ENCODE data around the gene PPCS. TPM values are rescaled to one million over a fixed set of nuclear protein-coding genes. Genes with fewer than 3 reads are reported as not detected.

The PPCS gene
- total RNA-seq, 1 experiment from 2014 or later, result 56.1 TPM

DNA sequence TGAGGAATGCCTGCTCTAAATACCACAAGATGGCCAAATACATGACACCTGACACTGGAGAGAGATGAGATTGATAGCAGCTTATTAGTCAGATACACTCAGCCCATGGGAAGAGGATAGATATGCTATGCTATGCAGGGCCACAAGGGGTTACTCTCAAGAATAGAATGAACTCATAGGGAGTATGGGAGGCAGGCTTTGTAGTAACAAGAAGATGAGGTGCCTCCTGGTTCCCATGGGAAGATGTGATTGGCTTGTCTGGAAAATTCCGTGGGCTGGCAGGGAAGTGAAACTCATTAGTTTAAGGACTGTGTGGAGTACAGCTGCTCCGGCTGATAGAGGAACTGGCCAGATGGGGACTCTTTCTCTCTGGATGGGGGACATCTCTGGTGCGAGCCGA is 23.3 kb downstream of the PPCS start:
- Mint-ChIP-seq H3K36me3 (ENCODE audit: insufficient read depth, unreplicated experiment) (no peaks in the 10 kb centered on the region), H3K27me3 (ENCODE audit: insufficient read depth, unreplicated experiment) (no peaks in the 10 kb centered on the region), H3K4me3 (ENCODE audit: unreplicated experiment) (no peak overlapping the region), H3K4me1 (ENCODE audit: insufficient read depth, unreplicated experiment) (no peaks in the 10 kb centered on the region), H3K9me3 (ENCODE audit: unreplicated experiment) (no peaks in the 10 kb centered on the region), H3K27ac (ENCODE audit: low read depth, unreplicated experiment) (no peak overlapping the region)
- no TSS peak for BruUV-seq (replicated peaks)
- POLR2A ChIA-PET, result no interaction called here
- TF ChIP-seq, protein P1, sequence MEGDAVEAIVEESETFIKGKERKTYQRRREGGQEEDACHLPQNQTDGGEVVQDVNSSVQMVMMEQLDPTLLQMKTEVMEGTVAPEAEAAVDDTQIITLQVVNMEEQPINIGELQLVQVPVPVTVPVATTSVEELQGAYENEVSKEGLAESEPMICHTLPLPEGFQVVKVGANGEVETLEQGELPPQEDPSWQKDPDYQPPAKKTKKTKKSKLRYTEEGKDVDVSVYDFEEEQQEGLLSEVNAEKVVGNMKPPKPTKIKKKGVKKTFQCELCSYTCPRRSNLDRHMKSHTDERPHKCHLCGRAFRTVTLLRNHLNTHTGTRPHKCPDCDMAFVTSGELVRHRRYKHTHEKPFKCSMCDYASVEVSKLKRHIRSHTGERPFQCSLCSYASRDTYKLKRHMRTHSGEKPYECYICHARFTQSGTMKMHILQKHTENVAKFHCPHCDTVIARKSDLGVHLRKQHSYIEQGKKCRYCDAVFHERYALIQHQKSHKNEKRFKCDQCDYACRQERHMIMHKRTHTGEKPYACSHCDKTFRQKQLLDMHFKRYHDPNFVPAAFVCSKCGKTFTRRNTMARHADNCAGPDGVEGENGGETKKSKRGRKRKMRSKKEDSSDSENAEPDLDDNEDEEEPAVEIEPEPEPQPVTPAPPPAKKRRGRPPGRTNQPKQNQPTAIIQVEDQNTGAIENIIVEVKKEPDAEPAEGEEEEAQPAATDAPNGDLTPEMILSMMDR (IDR thresholded peaks at IDR 0.05; ENCODE audit: unreplicated experiment), result no peak
- intact Hi-C loops (cut with micrococcal nuclease), result no loop called here
- CTCF ChIA-PET, result no interaction called here
- peak; percentile 16 for DNase-seq (ENCODE audit: unreplicated experiment)

DNA sequence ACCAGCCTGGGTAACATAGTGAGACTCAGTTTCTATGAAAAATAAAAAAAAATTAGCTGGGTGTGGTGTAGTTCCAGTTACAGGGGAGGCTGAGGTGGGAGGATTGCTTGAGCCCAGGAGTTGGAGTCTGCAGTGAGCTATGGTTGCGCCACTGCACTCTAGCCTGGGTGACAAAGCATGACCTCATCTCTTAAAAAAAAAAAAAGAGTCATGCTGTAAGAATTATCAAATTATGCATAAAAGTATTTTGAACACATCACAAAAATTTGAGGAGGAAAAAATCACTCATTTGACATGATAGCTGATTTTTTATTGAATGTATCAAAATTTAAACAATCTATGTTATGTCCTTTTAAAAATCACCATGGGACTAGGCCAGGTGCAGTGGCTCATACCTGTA is 24.6 kb downstream of the PPCS start:
- TF ChIP-seq, protein P1 (IDR thresholded peaks at IDR 0.05; ENCODE audit: unreplicated experiment), result no peak
- no peak for DNase-seq (ENCODE audit: unreplicated experiment)
- no TSS peak for BruUV-seq (replicated peaks)
- intact Hi-C loops (cut with micrococcal nuclease), result no loop called here
- Mint-ChIP-seq H3K4me3 (ENCODE audit: unreplicated experiment) (no peak overlapping the region), H3K27ac (ENCODE audit: low read depth, unreplicated experiment) (no peak overlapping the region), H3K36me3 (ENCODE audit: insufficient read depth, unreplicated experiment) (no peaks in the 10 kb centered on the region), H3K4me1 (ENCODE audit: insufficient read depth, unreplicated experiment) (no peaks in the 10 kb centered on the region), H3K9me3 (ENCODE audit: unreplicated experiment) (no peaks in the 10 kb centered on the region), H3K27me3 (ENCODE audit: insufficient read depth, unreplicated experiment) (no peaks in the 10 kb centered on the region)
- POLR2A ChIA-PET, result no interaction called here
- CTCF ChIA-PET, result interaction anchor here (0.6 kb wide), 1 partner anchor 136 kb away, joined by 4 read pairs; no protein-coding TSS in a partner anchor

DNA sequence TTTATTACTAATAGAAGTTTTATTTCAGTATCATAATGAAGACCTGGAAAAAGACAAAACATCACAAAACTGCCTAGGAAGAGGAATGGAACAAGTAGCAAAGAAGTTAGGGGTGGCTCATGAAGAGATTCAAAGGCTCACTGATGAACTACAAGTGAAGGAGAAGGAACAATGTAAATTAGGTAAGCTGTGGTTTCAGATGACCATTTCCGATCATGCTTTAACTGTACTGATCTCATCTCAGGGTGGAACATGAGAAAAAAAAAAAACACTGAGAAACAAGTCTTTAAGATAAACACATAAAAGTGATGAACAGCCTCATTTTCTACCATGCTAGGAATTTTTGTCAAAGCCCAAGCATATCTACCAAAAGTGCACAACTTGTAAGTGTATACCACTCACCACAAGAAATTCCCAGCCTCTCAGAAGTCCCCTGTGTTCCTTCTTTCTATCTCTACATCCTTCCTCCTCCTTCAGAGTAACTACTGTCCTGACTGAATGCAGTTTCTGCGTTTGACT is 26.4 kb downstream of the PPCS start:
- POLR2A ChIA-PET, result no interaction called here
- no peak overlapping the region for H3K4me3 Mint-ChIP-seq (ENCODE audit: unreplicated experiment)
- BruUV-seq (replicated peaks), result no TSS peak

DNA sequence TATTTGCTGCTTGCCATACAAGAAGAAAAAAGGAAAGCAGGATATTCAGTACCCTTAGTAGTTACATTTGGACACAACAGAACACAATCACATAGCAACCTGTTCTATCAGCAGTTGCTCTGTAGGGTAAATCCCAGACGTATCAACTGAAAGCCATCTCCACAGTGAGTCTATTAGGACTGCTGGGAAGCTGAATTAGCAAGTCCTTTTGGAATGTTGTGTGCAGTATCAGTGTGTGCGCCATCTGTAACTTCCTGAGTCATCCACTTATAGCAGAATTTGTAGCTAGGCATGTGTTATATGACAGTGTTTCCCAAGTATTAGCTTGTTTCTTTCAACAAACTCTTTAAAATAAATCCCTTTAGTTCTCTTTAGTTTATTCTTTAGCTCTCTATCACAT is 28.0 kb downstream of the PPCS start:
- DNase-seq (ENCODE audit: unreplicated experiment), result peak; percentile 40
- CTCF ChIA-PET, result interaction anchor here (0.5 kb wide), 2 partner anchors 311 to 524 kb away, joined by 3 to 5 read pairs; no protein-coding TSS in a partner anchor
- no peak overlapping the region for H3K4me3 Mint-ChIP-seq (ENCODE audit: unreplicated experiment)
- H3K27me3 Mint-ChIP-seq (ENCODE audit: insufficient read depth, unreplicated experiment), result no peaks in the 10 kb centered on the region
- POLR2A ChIA-PET, result interaction anchor here (0.6 kb wide), 1 partner anchor 1578 kb away, joined by 3 read pairs; no protein-coding TSS in a partner anchor
- H3K9me3 Mint-ChIP-seq (ENCODE audit: unreplicated experiment), result no peaks in the 10 kb centered on the region
- intact Hi-C loops (cut with micrococcal nuclease), result no loop called here
- BruUV-seq (replicated peaks), result no TSS peak
- no peak overlapping the region for H3K27ac Mint-ChIP-seq (ENCODE audit: low read depth, unreplicated experiment)
- TF ChIP-seq, protein P1 (IDR thresholded peaks at IDR 0.05; ENCODE audit: unreplicated experiment), result no peak
- H3K4me1 Mint-ChIP-seq (ENCODE audit: insufficient read depth, unreplicated experiment), result no peaks in the 10 kb centered on the region
- no peaks in the 10 kb centered on the region for H3K36me3 Mint-ChIP-seq (ENCODE audit: insufficient read depth, unreplicated experiment)

More for the DNA sequence above, 26.4 kb downstream of the PPCS start:
- DNase-seq (ENCODE audit: unreplicated experiment), result no peak
- intact Hi-C loops (cut with micrococcal nuclease), result no loop called here
- Mint-ChIP-seq H3K9me3 (ENCODE audit: unreplicated experiment) (no peaks in the 10 kb centered on the region), H3K4me1 (ENCODE audit: insufficient read depth, unreplicated experiment) (no peaks in the 10 kb centered on the region), H3K27ac (ENCODE audit: low read depth, unreplicated experiment) (no peak overlapping the region), H3K27me3 (ENCODE audit: insufficient read depth, unreplicated experiment) (no peaks in the 10 kb centered on the region), H3K36me3 (ENCODE audit: insufficient read depth, unreplicated experiment) (no peaks in the 10 kb centered on the region)
- CTCF ChIA-PET, result no interaction called here
- TF ChIP-seq, protein P1 (IDR thresholded peaks at IDR 0.05; ENCODE audit: unreplicated experiment), result no peak
